ENCODE results near the gene KLHDC8A.

KLHDC8A gene

GRCh38 chr1:205343431-205344065, 13.2 kb downstream of the KLHDC8A start:
- no peak for FAIRE-seq

- FAIRE-seq, result no peak
Observed at GRCh38 chr1:205342986-205343385, 13.7 kb downstream of the KLHDC8A start.

- no peak for FAIRE-seq
Observed at GRCh38 chr1:205340676-205341075, 16.0 kb downstream of the KLHDC8A start.

GRCh38 chr1:205339717-205340116, 17.0 kb downstream of the KLHDC8A start:
- no peak for FAIRE-seq

- FAIRE-seq, result no peak
Observed at GRCh38 chr1:205339197-205339702, 17.5 kb downstream of the KLHDC8A start.

- no peak for FAIRE-seq
Observed at GRCh38 chr1:205338011-205338410, 18.7 kb downstream of the KLHDC8A start.

GRCh38 chr1:205337481-205337880, 19.2 kb downstream of the KLHDC8A start:
- no peak for FAIRE-seq

- no peak for FAIRE-seq
Observed at GRCh38 chr1:205335692-205336091, 21.0 kb downstream of the KLHDC8A start.

- FAIRE-seq, result no peak
Observed at GRCh38 chr1:205332015-205332791, 24.5 kb downstream of the KLHDC8A start.

GRCh38 chr1:205330150-205330549, 26.6 kb downstream of the KLHDC8A start:
- no peak for FAIRE-seq

- FAIRE-seq, result no peak
Observed at GRCh38 chr1:205329719-205330118, 27.0 kb downstream of the KLHDC8A start.

GRCh38 chr1:205328476-205328875, 28.2 kb downstream of the KLHDC8A start:
- FAIRE-seq, result no peak

GRCh38 chr1:205326812-205327466, 29.8 kb downstream of the KLHDC8A start:
- no peak for FAIRE-seq

- no peak for FAIRE-seq
Observed at GRCh38 chr1:205325334-205325884, 31.3 kb downstream of the KLHDC8A start.

- FAIRE-seq, result no peak
Observed at GRCh38 chr1:205324781-205325180, 31.9 kb downstream of the KLHDC8A start.

- no peak for FAIRE-seq
Observed at GRCh38 chr1:205323794-205324193, 32.9 kb downstream of the KLHDC8A start.

- no peak for FAIRE-seq
Observed at GRCh38 chr1:205321959-205322283, 34.8 kb downstream of the KLHDC8A start.

- FAIRE-seq, result no peak
Observed at GRCh38 chr1:205321162-205321958, 35.4 kb downstream of the KLHDC8A start, which contains the start of gene NUAK2. NUAK2 (minus strand) TSS chr1:205321745; CDS start chr1:205321628, 117 bp downstream.

- FAIRE-seq, result no peak
Observed at GRCh38 chr1:205319081-205320018, 37.4 kb downstream of the KLHDC8A start.

GRCh38 chr1:205318231-205318991, 38.3 kb downstream of the KLHDC8A start:
- FAIRE-seq, result no peak
